COLO829 (cell line): Measurements from ENCODE around the gene MAIP1.
A peak's percentile ranks its signal among the peaks of the same experiment; 100 is the strongest.

ENCODE experiments used
- DNase-seq: peaks from one replicate; pipeline ENCODE4 v3.0.0; 2012; ENCODE audit warnings: low spot score

MAIP1 gene

DNA sequence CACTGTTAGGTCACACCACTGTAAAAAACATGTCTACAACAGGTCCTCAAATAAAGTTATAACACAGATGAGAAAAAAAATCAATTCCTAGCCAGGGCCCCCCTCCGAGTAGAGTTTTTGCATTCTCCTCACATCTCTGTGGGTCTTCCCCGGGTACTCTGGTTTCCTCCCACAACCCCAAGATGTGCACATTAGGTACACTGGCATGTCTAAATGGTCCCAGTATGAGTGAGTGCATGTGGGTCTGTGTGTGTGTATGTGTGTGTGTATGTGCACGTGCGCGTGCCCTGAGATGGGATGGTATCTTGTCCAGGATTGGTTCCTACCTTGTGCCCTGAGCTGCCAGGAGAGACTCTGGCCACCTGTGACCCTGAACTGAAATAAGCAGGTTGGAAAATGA lies 5.0 kb upstream of the MAIP1 start:
- no peak for DNase-seq

DNA sequence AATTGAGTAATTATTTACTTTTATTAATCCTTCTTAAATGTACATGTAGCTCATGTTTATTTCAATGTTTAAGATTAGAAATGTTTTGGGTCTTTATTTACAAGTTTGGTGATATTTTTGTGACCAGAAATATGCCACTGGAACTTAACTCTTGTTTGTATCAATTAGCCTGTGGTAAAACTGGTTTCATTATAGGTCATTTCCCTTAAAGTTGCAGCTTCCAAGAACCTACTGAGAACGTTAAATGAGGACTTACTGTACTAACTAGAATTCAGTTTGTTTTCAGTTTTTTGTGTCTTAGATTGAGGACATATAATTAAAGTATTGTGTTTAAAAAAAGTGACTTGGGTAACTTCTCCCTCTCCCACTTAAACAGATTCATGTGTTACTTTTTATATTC lies 4.4 kb upstream of the MAIP1 start:
- no peak for DNase-seq

DNA sequence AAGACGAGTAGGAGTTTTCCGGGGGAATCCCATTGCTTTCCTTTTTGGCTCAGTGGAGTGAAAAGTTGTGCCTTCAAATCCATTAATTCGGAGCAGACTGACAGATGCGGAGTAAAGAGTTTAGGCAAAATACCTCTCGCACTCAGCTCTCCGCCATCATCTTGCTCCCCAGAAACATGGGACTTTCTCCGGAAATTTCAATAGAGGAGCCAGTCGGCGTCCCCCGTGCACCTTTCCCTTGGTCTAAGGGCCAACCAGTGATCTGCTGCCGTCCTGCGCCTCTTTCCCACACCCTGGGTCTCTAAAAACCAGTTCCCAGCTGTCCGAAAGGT lies 409 bp upstream of the MAIP1 start:
- DNase-seq = peak; percentile 61

DNA sequence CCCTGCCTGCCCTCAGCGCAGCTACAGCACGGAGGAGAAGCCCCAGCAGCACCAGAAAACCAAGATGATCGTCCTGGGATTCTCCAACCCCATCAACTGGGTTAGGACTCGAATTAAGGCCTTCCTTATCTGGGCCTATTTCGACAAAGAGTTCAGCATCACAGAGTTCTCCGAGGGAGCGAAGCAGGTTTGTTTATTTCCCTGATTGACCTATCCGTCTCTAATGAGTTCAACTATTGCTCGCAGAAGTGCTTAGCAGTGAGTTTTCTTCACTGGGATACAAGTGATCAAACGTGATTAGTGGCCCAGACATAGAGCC lies 639 bp downstream of the MAIP1 start:
- DNase-seq = no peak

DNA sequence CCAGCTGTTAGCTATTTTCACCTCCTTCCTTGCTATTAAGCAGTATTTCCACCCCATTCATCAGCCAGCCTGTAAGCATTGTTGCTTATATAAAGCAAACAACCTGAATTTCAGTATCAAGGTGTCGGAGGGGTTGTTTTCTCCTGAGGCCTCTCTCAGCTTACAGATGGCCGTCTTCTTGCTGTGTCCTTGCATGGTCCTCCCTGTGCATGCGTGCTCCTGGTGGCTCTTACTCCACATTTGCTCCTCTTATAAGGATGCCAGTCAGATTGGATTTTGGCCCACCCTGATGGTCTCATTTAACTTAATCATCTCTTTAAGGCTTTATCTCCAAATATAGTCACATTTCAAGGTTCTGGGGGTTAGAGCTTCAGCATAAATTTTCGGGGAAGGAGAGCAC lies 2.6 kb downstream of the MAIP1 start:
- DNase-seq = no peak

DNA sequence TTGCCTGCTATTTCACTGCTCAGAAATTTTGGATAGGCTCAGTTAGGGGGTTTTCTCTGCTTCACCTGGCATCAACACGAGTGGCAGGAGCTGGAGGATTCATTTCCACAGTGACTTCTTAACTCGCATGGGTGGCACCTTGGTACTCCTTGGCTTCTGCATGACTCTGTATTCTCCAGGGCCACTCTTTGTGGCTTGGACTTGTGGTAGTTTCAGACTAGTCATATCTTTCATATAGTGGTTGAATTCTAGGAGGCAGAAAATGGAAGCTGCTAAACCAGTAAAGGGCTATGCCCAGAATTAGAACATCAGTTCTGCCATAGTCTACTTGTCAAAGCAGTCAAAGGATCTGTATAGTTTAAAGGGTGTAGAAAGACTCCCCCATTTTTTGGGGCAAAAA lies 6.8 kb downstream of the MAIP1 start:
- DNase-seq = no peak

DNA sequence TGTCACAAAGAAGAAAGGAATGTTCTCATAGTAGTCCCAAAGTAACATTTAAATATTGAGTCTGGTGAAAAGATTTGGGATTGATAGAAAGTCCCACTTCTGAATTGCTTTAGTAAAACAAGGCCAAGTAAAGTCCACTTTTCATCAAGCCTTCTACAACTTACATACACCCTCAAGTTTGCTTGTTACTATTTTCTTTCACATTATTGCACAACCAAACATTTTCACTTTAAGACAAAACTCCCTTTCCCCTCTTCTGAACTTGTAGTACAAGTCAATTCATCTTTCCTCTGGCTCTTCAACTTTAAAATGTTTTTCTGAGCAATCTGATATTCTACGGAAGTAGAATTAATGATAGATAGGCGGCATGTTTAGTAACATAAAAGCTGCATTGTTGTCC lies 11.0 kb downstream of the MAIP1 start:
- peak; percentile 8 for DNase-seq

DNA sequence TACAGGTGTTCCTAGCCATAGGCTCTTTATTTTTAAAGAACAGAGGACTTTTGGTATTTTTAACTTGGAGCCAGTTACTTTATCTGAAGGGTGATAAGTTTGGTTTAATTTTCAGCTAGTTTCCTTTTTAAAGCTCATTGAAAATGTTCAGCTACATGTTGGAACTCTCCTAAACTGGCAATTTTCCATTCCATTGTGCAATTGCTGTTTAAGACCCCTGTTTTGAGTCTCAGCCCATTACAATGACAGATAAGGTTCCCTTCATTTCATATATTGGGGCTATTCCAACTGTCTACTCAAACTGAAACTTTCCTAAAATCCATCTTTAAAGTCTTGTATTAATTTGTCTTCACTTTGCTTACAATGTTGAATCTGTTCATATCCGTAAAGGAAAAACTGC lies 11.6 kb downstream of the MAIP1 start:
- no peak for DNase-seq

DNA sequence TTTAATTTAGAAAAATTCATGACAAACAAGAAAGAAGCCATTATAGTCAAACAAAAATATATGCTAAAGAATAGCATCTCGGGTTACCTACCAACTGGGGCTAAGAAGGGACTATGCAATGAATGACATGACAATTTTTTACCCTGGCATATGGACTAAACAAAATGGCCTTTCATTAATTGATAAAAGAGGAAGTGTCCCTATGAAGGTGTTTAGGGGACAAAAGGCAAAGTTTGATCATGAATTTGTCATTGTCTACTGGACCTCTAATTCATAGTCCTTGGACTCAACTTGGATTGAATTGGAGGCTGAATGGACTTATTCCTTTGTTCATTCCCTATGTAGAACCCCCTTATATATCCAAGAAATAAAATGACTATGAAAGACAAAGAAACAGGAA lies 12.7 kb downstream of the MAIP1 start:
- no peak for DNase-seq

DNA sequence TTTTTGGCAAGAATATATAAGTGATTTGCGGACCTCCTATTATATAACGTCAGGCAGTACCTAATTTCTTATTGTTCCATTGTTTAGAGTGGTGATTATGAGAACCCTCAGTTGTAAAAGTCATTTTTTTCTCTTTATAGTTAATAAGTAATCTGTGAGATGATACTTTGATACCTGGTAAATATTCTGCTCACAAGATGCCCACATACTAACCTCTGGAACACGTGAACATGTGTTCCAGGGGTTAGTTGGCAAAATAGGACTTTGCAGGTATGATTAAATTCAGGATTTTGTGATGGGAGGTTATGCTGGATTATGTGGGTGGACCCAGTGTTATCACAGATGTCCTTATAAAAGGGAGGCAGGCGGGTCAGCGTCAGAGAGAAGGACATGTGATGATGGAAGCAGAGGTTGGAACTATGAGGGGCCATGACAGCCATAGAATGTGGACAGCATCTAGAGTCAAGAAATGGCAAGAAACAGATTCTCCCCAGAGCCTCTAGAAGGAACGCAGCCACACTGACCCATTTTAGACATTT lies 16.8 kb downstream of the MAIP1 start:
- DNase-seq = no peak

DNA sequence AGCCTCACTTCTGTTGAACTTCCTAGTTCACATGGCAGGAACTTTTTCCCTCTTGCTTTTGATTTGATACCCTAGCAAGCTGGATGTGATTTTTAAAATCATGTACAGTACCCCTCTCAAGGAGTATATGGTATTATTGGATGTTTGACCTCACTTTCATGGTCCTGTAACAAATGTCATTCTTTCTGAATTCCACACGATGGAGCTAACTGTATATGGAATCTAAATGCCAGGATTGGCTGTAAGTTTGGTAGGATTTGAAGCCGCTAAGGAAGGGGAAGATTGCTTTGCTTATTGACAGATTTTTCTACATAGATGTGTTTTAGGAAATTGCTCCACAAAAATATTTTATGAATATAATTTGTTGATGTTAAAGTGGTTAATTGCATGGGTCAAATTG lies 18.3 kb downstream of the MAIP1 start:
- peak; percentile 54 for DNase-seq

DNA sequence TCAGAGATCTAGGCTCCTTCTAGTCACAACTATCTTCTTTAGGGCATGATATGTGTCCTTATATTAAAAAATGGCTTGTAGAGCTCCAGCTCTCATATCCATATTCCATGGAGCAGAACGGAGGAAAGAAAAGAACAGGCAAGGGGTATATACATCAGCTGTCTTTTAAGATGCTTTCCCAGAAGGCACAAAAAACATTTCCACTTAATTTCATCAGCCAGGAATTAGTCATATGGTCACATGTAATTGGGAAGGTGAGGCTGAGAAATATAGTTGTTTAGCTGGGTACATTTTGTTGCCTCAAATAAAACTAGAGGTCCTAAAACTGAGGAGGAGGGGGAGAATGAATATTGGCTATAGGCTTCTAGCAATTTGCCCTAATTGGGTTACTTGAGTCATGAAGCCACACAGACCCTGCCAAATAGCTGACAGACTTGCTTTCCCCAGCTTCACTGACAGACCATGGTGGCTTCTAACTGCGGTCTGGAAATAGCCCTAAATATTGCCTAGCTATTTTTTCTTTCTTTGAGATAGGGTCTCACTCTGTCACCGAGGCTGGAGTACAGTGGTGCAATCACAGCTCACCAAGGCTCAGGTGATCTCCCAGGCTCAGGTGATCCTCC lies 20.0 kb downstream of the MAIP1 start:
- DNase-seq = no peak

DNA sequence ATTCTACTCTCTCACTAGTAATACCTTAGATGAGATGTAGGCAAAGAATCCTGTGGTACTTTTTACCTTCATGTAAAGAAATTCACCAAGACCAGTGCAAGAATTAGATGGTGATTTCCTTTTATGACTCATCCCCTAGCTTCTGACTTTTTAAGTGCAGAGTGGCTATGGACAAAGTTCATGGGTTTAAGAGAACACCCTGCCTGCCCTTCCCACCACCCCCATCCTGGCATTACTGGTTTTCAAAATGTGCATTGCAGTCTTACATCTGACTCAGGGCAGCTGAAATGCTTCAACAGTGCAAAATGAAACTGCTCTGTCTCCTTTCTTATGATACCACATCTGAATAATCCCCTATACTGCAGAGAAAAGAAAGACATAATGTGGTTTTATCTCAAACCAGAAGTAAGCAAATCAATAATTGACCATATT lies 22.6 kb downstream of the MAIP1 start:
- no peak for DNase-seq

DNA sequence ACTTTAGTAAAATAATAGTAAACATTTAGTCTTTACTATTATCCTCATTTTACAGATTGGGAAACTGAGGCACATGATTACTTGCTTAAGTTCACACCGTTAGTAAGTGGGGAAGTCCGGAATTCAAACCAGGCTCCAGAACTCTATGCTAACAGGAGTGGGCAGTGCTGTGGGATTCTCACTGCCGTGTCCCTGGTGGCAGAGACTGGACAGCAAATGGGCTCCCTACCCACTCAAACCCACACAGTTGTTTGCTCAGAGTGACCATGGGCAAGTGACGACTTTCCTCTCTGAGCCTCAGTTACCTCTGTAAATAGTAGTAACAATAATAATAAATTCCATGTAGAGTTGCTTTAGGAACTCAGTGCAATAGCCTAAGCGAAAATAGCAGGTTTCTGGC lies 24.0 kb downstream of the MAIP1 start:
- no peak for DNase-seq

DNA sequence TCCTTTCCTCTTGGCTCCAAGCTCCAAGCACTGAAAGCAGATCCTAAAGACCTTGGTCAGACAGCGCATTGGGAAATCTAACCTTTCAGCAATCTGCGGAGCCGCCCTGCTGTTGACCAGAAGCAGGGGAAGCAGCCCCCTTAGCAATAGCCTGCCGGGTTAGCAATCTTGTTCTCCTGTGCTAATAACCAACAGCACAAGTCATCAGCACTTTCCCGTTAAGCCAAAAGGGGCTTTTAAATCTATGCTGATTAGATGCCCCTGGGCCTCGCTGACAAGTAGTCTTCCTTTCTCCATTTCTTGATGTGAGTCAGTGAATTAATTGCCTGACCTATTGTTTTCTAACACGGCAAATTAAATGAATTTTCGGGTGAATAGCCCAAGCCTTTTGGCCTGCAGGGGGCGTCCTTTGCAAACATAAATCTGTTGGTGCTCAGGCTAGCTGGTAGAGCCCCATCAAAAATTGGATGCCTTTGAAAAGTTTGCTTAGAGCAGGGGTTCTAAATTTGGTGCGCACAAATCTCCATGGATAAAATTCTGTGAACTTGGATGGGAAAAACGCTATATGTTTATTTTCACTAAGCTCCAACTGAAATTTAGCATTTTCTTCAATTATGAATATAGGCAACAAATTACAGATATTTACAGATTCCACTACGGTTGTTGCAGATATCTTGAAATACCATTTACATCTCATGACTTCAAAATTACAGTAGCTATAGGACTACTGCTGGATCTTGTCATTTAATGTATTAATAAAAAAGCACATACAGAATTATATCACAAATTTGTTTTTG lies 24.6 kb downstream of the MAIP1 start:
- peak; percentile 65 for DNase-seq

DNA sequence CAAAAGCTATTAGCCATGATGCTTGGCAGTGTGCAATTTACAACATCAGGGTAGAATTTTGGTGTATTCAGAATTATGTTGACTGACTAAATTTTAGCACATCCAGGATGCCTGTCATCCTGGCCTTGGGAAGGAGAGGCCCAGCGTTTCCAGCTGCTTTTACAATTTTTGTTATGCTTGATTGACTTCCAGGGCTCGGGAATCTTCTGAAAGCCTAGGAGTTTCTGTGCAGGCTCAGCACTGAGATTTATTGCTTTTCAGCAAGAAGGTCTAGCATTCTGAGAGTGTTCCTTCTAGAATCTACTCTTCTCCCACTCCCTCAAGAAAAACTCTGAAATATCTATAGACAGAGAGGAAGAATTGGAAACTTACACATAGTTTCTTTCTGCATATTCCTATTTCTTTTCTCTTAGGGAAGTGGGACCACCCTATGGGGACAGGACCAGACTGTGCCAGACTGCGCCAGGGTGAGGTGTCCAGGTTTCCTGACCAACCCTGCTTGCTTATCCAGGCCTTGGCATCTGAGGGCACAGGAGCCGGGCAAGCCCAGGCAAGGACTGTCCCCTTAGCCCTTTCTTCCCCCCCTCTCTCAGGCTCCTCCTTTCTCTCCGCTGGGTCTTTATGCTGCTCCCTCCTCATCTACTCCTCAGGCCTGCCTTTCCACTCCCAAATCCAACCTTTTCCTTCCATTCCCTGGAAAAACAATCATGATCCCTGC lies 26.9 kb downstream of the MAIP1 start:
- no peak for DNase-seq

DNA sequence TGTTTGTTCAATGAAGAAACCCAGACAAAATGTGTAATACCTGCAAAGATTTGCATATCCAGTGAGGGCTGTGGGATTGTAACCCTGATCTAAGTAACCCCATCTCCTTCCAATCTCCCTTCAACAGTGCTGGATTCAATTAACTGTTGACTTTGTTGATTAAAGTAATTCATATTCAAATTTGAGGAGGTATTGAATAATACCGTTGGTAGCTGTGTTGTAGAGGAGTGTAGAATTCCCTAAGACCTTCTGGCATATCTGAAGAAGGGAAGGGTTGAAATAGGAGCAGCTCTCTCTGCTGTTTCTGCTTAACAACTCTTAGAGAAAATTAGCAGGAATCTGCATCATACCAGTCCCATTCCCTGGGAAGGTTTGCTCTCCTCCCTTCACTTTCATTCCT lies 28.2 kb downstream of the MAIP1 start:
- DNase-seq = no peak

DNA sequence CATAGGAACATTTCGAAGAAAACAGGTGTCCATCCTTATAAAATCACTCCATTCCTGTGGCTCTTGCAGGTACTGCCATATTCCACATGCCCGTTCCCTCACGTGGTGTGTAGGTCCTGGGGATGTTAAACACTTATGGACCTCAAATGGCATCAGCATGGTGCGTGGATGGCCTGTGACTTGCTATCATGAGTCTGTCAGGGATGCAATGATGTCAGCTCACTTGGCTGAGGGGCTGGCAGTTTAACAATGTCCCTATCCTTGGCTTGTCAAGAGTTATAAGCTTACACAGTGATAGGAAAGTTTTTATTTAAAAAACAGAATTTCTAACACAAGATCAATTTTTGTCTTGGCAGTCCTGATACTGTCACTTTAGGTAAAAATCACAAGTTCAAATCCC lies 28.8 kb downstream of the MAIP1 start:
- no peak for DNase-seq

DNA sequence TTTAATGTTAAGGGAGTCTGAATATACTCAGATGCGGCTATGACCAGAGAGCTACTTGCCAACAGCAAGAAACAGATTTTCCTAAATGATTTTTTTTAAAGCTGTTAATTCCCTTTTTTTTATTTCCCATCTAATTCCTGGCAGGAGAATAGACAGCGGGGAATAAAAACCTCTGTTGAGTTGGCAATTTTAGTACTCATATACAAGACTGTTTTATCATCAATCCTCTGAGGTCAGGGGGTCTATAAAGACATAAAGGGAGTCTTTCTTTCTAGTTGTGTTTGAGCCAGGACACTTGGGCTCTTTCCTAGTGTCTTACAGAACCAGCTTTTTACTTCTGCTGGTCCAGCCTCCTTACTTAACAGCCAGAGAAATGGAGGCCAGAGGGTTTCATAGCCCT lies 29.4 kb downstream of the MAIP1 start:
- DNase-seq = no peak

DNA sequence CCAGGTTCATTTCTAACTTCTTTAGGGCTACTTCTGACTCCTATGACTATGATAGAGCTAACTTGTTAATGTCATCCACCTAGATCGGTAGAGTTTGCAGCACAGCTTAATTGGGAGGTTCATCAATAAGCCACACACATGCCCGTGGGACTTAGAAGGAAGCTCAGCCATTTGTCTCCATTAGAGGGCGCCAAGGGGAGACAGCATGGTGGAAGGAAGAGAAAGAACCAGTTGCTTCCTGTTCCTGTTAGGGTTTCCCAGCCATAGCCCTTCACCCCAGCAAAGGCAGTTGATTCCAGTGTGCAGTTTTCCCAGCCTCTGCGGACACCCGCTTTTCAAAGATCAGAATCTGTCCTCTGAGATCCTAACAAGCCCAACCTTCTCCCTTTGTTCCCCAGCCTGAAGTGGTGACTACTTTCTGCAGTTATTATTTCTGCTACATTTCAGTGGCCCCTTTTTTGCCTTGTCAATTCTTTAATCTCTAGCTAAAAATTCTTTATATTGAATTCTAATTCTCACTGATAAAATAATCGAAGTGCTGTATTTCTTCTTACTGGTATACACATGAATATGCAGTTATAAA lies 30.3 kb downstream of the MAIP1 start:
- peak; percentile 56 for DNase-seq

DNA sequence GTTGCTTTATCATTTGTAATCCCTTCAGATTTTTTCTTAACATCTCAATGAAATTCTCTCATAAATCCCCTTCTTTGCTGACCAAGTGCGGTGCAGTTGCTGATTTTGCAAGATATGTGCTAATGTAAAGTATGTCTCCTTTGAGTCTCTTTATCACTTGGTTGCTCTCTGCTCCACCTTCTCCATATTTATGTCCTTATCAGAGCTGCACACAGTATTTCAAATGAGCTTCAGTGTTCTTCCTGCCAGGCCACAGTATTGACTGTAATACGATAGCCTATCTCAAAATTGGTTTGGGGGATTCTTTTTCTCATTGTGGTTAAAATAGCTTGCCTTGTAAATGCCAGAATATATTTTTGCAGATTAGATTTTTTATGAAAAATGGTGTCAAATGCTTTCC lies 32.2 kb downstream of the MAIP1 start:
- no peak for DNase-seq

DNA sequence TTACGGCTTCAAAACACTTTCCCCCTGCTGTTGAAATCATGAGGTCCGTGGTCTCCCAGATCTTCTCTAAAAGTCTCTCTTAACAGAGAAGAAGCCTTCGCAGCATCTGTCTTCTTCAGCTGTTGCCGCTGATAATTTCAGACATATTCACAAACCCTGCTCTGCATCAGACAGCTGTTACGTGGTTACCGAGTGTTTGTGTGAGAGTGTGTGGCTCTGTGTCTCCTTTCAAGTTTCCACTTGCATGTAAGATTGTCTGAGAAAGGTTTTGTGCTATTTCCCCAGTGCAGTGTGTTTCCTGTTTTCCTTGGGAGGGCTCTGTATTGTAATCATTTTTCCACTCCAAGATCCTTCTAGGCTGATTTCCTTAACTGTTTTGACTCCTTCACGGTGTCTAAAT lies 32.8 kb downstream of the MAIP1 start:
- no peak for DNase-seq

DNA sequence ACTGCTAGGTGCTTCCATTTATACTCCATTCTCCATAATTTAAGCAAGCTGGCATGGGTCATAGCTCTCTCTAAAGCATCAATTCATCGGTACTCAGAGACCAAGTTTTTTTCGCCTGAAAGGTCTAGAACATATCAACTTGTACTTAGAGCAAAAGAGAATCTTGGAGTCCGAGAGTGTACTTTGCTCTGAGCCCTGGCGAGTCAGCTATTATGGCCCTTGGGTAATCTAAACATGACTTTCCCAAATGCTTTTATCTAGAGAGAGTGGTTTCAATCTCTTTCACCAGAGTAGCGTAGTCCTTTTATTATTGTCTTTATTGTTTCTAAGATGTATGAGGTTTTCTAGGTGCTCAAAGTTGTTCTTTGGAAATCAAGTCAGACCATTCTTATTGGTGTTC lies 34.4 kb downstream of the MAIP1 start:
- DNase-seq = no peak
